ENCODE measurements around the gene OBP2B.
"Not testable (repeated sequence)": the region's sequence is repeated elsewhere in the genome, so short reads cannot be mapped to it uniquely, and the experiment has no call there.

Gene OBP2B

GRCh38 chr9:133208171-133208879 lies 725 bp downstream of the OBP2B start:
- H3K36me3 ChIP-seq (ENCODE audit: control insufficient read depth, insufficient read depth, low read length); H3K4me3 ChIP-seq (ENCODE audit: low read length); H3K27me3 ChIP-seq (ENCODE audit: control insufficient read depth, insufficient read depth, low read length); H3K4me1 ChIP-seq (ENCODE audit: control insufficient read depth, insufficient read depth, low read length); H3K27ac ChIP-seq (ENCODE audit: low read depth, low read length); H3K9ac ChIP-seq (ENCODE audit: low read length): not testable (repeated sequence)

DNA sequence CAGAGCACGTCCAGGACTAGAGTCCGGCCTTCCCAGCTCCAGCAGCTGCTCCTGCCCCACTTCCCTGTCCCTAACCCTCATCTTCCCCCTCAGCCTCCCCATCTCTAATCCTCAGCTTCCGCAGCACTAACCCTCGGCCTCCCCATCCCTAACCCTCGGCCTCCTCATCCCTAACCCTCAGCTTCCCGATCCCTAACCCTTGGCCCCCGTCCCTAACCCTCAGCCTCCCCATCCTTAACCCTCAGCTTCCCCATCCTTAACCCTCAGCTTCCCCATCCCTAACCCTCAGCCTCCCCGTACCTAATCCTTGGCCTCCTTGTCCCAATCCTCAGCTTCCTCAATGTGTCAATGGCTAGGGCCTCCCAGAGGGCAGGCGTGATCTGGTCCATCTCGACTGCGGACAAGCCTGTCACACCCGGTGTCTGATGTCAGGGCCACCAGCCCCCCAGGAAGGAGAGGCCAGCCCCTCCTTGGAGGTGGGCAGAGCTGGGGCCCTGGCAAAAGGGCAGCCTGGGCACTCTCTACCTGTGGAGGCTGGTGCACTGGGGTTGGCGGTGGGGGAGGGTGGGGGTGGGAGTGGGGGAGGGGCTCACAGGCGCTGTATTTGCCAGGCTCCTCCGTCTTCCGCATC lies 1.4 kb downstream of the OBP2B start:
- Histone ChIP-seq H3K27me3 (ENCODE audit: control insufficient read depth, insufficient read depth, low read length) (peaks cover 5% of the 10 kb centered on the region), H3K9ac (ENCODE audit: low read length) (no peak overlapping the region)

GRCh38 chr9:133207021-133207531 lies 2.0 kb downstream of the OBP2B start:
- Histone ChIP-seq H3K27ac (ENCODE audit: low read depth, low read length) (no peak overlapping the region), H3K4me3 (ENCODE audit: low read length) (no peak overlapping the region), H3K9ac (ENCODE audit: low read length) (no peak overlapping the region), H3K36me3 (ENCODE audit: control insufficient read depth, insufficient read depth, low read length) (no peaks in the 10 kb centered on the region), H3K4me1 (ENCODE audit: control insufficient read depth, insufficient read depth, low read length) (no peaks in the 10 kb centered on the region), H3K27me3 (ENCODE audit: control insufficient read depth, insufficient read depth, low read length) (peaks cover 5% of the 10 kb centered on the region)

More for the DNA sequence above, 1.4 kb downstream of the OBP2B start:
- Histone ChIP-seq H3K4me1 (ENCODE audit: control insufficient read depth, insufficient read depth, low read length) (no peaks in the 10 kb centered on the region), H3K4me3 (ENCODE audit: low read length) (no peak overlapping the region), H3K36me3 (ENCODE audit: control insufficient read depth, insufficient read depth, low read length) (no peaks in the 10 kb centered on the region), H3K27ac (ENCODE audit: low read depth, low read length) (no peak overlapping the region)

GRCh38 chr9:133205996-133206931 lies 2.8 kb downstream of the OBP2B start:
- H3K27me3 ChIP-seq (ENCODE audit: control insufficient read depth, insufficient read depth, low read length), result peaks cover 5% of the 10 kb centered on the region
- H3K4me1 ChIP-seq (ENCODE audit: control insufficient read depth, insufficient read depth, low read length), result no peaks in the 10 kb centered on the region
- no peak overlapping the region for H3K9ac ChIP-seq (ENCODE audit: low read length)
- no peak overlapping the region for H3K27ac ChIP-seq (ENCODE audit: low read depth, low read length)
- H3K36me3 ChIP-seq (ENCODE audit: control insufficient read depth, insufficient read depth, low read length), result no peaks in the 10 kb centered on the region
- no peak overlapping the region for H3K4me3 ChIP-seq (ENCODE audit: low read length)

GRCh38 chr9:133205481-133205887 lies 3.6 kb downstream of the OBP2B start:
- H3K27ac ChIP-seq (ENCODE audit: low read depth, low read length); H3K36me3 ChIP-seq (ENCODE audit: control insufficient read depth, insufficient read depth, low read length); H3K4me1 ChIP-seq (ENCODE audit: control insufficient read depth, insufficient read depth, low read length); H3K27me3 ChIP-seq (ENCODE audit: control insufficient read depth, insufficient read depth, low read length); H3K9ac ChIP-seq (ENCODE audit: low read length); H3K4me3 ChIP-seq (ENCODE audit: low read length): not testable (repeated sequence)

- H3K27me3 ChIP-seq (ENCODE audit: control insufficient read depth, insufficient read depth, low read length), result no peaks in the 10 kb centered on the region
- H3K9ac ChIP-seq (ENCODE audit: low read length), result no peak overlapping the region
- no peak overlapping the region for H3K4me3 ChIP-seq (ENCODE audit: low read length)
- H3K36me3 ChIP-seq (ENCODE audit: control insufficient read depth, insufficient read depth, low read length), result no peaks in the 10 kb centered on the region
- H3K27ac ChIP-seq (ENCODE audit: low read depth, low read length), result no peak overlapping the region
- H3K4me1 ChIP-seq (ENCODE audit: control insufficient read depth, insufficient read depth, low read length), result no peaks in the 10 kb centered on the region
Observed at GRCh38 chr9:133204993-133205336, 4.1 kb downstream of the OBP2B start.

DNA sequence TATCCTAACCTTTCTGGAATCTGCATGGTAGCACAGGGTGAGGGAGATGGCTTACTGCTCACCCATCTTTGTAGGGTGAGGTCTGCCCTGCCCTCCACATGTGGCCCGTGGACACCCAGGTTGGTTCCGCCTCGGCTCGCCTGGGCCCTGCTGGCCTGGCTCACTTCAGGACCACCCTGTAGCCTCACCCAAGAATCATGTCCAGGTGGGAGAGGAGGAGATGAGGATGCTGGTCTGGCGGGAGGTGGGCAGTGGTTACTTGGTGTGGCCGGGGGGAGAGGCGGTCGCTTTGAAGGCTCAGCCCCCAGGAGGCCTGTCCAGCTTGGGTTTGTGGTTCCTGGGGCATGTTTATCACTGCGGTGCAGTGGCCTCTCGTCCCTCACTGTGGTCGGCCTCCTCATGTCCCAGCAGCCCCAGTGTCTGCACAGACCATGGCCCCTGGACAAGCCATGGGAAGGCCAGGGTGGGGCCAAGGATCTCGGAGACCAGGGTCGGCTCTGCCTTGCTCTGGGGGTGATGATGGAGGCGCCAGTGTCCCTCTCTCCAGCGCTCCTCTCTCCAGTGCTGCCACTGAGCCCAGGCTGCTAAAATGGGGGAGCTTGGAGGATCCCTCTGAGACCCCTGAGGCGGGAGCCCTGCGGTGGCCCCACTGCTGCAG lies 4.6 kb downstream of the OBP2B start:
- Histone ChIP-seq H3K36me3 (ENCODE audit: control insufficient read depth, insufficient read depth, low read length) (no peaks in the 10 kb centered on the region), H3K9ac (ENCODE audit: low read length) (no peak overlapping the region), H3K27me3 (ENCODE audit: control insufficient read depth, insufficient read depth, low read length) (no peaks in the 10 kb centered on the region), H3K4me3 (ENCODE audit: low read length) (no peak overlapping the region), H3K4me1 (ENCODE audit: control insufficient read depth, insufficient read depth, low read length) (no peaks in the 10 kb centered on the region), H3K27ac (ENCODE audit: low read depth, low read length) (no peak overlapping the region)

DNA sequence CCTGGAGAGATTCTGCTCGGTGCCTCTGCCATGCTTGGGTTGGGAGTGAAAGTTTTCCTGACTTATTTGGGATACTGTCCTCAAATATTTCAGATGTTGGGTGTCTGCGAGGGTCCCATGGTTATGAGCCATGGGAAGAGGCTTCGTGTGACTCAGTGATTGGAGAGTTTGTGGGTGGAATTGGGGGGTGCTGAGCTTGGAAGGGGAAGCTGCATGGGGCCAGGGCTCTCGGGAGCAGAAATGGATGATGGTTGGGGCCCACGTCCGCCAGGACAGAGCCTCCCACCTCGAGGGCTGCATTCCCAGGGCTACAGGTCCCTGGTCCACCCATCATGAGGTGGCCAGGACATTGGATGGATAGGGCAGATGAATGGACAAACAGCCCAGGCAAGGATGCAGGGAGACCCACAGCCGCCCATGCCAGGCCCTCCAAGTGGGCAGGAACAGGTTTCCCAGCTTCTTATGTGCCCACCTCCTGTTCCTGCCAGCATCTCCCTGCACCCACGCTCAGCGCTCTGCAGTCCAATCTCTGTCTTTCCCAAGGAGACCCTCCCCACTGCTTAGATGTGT lies 5.5 kb downstream of the OBP2B start:
- no peaks in the 10 kb centered on the region for H3K36me3 ChIP-seq (ENCODE audit: control insufficient read depth, insufficient read depth, low read length)
- no peaks in the 10 kb centered on the region for H3K27me3 ChIP-seq (ENCODE audit: control insufficient read depth, insufficient read depth, low read length)
- no peak overlapping the region for H3K9ac ChIP-seq (ENCODE audit: low read length)
- no peak overlapping the region for H3K27ac ChIP-seq (ENCODE audit: low read depth, low read length)
- no peaks in the 10 kb centered on the region for H3K4me1 ChIP-seq (ENCODE audit: control insufficient read depth, insufficient read depth, low read length)
- no peak overlapping the region for H3K4me3 ChIP-seq (ENCODE audit: low read length)

GRCh38 chr9:133202688-133203453 lies 6.2 kb downstream of the OBP2B start:
- no peaks in the 10 kb centered on the region for H3K36me3 ChIP-seq (ENCODE audit: control insufficient read depth, insufficient read depth, low read length)
- no peaks in the 10 kb centered on the region for H3K27me3 ChIP-seq (ENCODE audit: control insufficient read depth, insufficient read depth, low read length)
- H3K9ac ChIP-seq (ENCODE audit: low read length), result no peak overlapping the region
- H3K4me3 ChIP-seq (ENCODE audit: low read length), result no peak overlapping the region
- H3K4me1 ChIP-seq (ENCODE audit: control insufficient read depth, insufficient read depth, low read length), result no peaks in the 10 kb centered on the region
- no peak overlapping the region for H3K27ac ChIP-seq (ENCODE audit: low read depth, low read length)

DNA sequence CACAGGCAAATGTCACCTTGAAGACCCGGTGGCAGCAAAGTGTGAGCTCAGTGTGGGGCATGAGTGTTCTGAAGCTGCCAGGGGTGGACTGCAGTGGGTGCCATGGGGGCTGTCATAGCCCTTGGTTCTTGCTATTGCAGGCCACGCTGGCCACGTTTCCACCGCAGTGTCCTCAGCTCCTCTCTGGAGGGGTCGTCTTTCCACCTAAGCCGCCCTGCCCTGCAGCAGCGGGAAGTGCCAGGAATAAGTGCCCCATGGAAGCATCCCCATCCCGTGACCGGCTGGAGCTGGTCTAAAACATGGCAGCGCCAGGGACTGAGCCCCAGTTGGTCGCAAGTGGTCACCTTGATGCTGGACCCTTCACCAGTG lies 6.9 kb downstream of the OBP2B start:
- Histone ChIP-seq H3K9ac (ENCODE audit: low read length) (no peak overlapping the region), H3K4me3 (ENCODE audit: low read length) (no peak overlapping the region), H3K4me1 (ENCODE audit: control insufficient read depth, insufficient read depth, low read length) (no peaks in the 10 kb centered on the region), H3K27ac (ENCODE audit: low read depth, low read length) (no peak overlapping the region), H3K36me3 (ENCODE audit: control insufficient read depth, insufficient read depth, low read length) (no peaks in the 10 kb centered on the region), H3K27me3 (ENCODE audit: control insufficient read depth, insufficient read depth, low read length) (no peaks in the 10 kb centered on the region)

DNA sequence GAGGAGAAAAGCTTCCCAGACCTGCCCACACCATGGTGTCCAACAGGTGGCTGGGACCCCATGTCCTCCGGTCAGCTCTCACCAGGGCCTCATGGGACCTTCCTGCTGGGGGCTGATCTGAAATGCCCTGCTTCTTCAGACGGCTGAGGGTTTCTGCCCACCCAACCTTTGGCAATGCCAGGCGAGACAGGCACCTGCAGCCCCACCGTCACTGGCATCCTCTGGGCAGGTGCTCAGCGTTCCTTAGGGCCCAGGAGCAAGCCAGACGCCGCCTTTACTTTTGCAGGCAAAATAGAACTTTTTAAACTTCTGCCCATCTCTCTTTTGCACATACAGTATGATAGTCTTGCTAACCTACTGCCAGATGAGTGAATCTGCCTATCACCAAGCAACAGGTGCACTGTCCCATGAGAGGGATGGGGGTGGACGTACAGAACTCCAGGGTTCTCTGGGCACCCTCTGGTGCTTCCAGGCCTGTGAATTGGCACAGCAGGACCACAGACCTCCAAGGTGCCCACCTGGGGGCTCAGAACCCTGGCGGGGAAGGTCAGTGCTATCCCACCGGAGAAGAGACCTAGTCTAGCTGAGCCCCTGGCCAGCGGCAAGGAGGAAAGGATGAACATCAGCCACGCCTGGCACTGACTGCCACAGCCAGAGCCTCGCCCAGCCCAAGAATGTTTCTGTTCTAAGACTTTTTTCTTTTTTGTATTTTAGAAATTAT lies 7.5 kb downstream of the OBP2B start:
- Histone ChIP-seq H3K4me1 (ENCODE audit: control insufficient read depth, insufficient read depth, low read length) (no peaks in the 10 kb centered on the region), H3K9ac (ENCODE audit: low read length) (no peak overlapping the region), H3K4me3 (ENCODE audit: low read length) (no peak overlapping the region), H3K27ac (ENCODE audit: low read depth, low read length) (no peak overlapping the region), H3K27me3 (ENCODE audit: control insufficient read depth, insufficient read depth, low read length) (no peaks in the 10 kb centered on the region), H3K36me3 (ENCODE audit: control insufficient read depth, insufficient read depth, low read length) (no peaks in the 10 kb centered on the region)
